Stimulated activated CD8-positive, alpha-beta memory T cell treated with anti-CD3 and anti-CD28 coated beads, Interleukin-4, amount 100 ng/mL, for 24 hours (primary cell): ENCODE data around the gene PLCB4.
"Not testable (repeated sequence)": the region's sequence is repeated elsewhere in the genome, so short reads cannot be mapped to it uniquely, and the experiment has no call there.

ENCODE experiments used
- DNase-seq: peaks from one replicate; pipeline ENCODE4 v3.0.0-alpha.2; 2020; ENCODE audit warnings: low read depth

Gene PLCB4

DNA sequence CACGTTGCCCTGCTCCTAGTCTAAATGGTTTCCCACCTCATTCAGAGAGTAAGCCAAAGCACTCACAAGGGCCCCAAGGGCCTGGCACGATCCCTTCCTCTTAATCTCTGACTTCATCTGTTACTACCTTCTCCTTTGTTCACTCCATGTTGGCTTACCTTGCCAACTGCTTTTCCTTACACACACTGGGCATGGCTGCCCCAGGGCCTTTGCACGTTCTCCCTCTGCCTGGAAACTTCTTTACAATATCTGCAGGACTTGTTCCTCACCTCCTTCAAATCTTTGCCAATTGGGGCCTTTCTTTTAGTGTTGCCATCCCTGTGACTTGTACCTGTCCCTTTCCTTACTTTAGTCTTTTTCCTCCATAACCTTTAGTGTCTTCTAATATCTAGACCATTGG, 73.9 kb downstream of the PLCB4 start:
- no peak for DNase-seq

DNA sequence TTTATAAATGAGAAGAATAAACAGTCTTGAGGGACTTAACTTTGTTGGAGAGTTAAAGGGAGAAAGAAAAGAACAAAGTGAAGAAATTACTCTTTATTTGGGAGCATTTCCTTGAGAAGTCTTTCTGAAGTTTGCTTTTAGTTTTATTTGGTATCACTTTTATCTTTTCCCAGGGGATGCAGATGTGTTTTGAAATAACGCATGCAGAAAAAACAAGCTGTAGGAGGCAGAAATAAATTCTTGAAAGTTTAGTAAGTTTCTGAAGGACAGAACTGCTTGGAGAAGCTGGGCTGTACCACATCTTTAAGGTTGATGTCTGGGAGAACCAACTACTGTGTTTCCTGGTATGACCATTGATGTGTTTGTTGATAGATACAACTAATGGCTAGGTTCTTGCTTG, 75.0 kb downstream of the PLCB4 start:
- no peak for DNase-seq

DNA sequence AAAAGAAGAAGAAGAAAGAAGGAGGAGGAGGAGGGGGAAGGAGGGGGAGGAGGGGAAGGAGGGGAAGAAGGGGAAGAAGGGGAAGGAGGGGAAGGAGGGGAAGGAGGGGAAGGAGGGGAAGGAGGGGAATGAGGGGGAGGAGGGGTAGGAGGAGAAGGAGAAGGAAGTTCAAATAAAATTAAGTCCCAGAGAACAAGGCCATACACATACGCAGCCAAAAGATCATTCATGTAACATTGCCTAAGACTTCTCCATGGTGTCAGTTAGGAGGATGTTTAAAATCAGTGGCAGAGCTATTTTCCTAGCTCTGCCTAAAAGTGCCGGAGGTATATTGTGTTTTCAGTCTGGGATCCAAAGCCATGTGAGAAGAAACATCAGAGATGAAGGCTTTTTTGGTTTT, 75.8 kb downstream of the PLCB4 start:
- no peak for DNase-seq

DNA sequence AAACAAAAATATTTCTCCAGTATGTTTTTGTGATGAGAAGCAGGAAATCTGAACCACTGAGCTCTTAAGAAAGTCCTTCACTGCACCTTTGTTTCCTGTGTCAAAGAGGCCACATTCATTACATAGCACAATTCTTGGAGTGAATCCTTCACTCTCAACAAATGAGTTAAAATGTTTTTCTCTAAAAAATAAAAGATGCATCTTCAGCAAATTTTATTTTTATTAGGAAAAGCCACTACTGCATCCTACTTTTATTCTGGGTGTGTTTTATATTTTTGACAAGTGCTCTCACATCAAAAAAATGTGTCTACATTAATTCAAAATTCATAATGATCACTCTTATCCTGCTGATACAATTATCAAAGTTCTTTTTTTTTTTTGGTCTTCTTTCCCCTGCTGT, 76.3 kb downstream of the PLCB4 start:
- no peak for DNase-seq

DNA sequence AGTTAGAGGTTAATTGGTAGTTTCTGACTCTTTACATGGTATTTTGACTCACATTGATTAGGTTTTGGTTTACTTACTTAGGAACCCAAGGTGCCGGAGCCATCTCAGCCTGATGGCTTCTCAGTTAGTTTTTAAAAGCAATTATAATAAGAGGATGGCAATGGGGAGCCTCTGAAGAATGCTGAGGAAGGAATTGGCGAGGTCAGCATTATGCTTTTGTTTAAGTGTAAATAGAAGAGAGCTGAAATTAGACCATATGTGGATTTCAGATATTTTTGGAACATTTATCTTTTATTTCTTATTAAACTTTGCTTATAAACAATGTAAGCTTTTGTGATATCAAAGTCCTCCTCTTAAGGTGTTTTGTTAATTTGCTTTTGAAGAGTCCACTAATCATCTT, 77.8 kb downstream of the PLCB4 start:
- no peak for DNase-seq

DNA sequence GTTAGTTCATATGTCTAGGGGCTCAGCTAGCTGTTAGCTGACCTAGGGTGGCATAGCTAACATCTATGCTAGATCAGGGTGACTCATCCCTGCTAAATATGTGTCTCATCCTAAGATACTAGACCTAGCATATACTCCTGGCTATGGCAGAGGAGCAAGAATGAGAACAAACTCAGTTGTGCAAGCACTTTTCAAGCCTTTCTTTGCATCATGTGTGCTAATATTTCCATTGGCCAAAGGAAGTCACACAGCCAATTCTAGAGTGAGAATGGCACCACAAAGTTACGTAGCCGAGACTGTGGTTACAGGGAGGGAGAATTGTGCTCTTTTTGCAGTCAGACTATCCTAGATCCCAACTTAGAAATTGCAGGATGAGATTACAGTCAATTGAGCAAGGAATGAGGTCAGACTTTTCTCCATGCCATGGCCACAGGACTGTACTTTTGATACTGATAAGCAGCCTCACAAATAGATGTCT, 78.7 kb downstream of the PLCB4 start:
- no peak for DNase-seq

DNA sequence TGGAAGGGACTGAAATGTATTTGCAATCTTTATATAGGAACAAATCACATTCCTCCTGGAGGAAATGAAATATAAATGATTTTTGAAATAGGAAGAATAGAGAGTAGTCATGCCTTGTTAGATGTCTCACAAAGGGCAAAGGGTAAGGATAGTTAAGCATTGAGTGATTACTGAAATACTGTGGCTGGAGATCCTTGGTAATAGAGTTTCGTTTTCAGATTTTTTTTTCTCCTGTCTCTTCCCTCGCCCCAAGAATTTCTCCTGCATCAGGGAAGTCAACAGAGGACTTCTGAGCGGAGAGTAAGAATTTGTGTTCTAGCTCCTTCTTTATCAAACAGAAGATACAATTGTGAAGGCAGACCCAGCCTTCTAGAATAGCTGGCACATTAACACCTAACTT, 79.4 kb downstream of the PLCB4 start:
- no peak for DNase-seq

DNA sequence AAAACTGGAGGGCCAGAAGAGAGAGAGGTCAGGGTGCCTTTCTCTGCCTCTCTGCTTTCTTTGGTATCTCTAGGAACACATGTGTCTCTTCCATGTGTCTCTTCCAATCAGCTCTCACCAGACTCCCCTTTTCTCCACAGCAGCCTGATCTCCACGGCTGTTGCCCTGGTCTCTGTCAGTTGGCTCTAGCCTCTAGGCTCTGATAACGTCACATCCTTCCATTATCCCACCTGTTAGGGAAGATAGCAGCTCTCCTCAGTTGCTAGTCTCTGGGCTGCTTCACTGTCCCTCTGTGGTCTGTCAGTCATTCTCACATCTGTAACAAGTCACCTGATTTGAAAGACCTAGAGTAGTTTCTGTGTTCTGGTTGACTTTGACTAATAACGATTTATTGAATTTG, 80.2 kb downstream of the PLCB4 start:
- no peak for DNase-seq

DNA sequence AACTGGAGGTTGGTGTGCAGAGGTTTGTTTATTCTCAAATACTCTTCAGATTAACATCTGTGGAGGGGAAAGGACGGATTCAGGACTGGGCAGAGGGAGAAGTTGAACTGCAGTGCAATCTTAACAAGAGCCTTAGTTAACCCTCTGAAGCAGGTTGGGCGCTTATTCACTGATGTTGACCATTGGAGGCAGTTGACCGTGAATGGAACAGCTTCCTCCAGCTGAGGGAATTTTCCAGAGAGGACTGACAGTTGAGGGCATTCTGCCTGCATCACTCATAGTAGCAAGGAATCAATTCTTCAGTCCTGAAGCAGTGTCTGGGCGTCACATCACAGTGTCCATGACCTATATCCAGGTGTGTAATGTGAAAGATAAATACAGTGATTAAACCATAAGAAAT, 80.9 kb downstream of the PLCB4 start:
- DNase-seq: no peak

DNA sequence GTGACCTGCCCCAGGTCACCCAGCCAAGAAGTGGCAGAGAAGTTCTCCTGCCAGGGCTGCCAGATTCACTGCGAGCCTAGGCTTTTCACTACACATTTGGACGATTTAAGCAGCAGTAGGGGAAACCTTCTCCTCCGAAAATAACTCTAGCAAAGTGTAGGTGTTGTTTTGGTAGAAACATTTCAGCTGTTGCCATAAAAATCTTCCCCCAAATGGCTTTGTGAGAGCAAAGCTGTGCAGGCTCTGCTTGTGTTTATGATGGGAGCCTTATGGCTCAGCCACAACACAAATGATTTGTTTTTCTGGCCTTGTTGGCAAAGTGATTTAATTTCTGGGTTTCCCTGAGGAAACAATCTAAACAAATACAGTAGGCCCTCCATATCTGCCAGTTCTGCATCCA, 81.8 kb downstream of the PLCB4 start:
- DNase-seq: no peak

DNA sequence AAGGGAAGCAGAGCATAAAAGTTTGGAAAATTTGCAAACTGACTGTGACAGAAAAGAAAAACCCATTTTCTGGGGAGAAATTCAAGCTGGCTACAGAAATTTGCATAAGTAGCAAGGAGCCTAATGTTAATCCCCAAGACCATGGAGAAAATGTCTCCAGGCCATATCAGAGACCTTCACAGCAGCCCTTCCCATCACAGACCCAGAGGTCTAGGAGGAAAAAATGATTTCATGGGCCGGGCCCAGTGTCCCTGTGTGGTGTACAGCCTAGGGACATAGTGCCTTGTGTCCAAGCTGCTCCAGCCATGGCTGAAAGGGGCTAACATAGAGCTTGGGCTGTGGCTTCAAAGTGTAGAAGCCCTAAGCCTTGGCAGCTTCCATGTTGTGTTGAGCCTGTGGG, 83.3 kb downstream of the PLCB4 start:
- not testable (repeated sequence) for DNase-seq

DNA sequence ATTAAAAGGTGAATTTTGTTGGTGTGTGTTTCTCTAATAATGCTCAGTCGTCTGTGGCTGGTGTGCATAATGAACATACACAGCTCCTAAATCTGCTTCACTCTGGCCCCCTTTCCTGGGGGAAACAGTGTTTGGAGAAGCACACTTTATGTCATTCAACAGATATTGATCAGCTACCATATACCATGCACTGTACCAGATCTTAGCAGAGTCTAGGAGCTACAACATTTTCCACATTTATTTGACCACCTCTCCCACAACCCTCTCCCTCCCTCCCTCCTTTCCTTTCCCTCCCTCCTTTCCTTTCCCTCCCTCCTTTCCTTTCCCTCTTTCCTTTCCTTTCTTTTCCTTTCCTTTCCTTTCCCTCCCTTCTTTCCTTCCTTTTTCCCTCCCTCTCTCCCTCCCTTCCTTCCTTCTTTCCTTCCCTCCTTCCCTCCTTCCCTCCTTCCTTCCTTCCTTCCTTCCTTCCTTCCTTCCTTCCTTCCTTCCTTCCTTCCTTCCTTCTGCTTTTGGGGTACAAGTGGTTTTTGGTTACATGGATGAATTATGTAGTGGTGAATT, 85.7 kb downstream of the PLCB4 start:
- no peak for DNase-seq

DNA sequence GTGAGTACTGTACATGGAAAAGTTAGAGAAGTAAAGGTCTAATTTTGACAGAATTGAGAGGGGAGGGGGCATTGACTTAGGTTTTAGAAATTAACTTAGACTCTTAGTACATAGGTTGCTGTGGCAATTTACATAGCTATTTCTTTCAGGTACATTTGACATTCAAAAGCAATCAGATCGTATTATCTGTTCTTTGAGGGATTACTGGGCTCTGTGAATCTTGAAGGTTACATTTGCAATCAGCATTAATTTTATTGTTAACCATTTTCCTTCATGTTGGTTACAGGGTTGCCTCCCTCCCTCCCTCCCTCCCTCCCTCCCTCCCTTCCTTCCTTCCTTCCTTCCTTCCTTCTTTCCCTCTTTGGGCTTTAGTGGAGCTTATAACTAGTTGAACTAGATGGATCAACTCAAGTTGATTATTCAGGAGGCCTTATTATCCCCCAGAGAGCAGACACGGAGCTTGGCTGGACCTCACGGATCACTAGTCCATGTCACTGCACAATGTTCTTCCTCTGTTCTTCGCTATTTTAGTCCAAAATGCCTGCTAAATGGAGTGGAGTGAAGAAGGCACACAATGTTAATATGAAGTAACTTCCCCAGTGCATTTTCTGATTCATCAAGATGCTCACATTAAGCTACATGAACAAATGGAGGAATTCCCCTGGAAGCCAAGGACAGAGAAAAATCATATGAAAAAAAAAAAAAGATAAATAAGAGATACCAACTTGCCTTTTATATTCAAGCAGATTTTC, 87.8 kb downstream of the PLCB4 start:
- DNase-seq: no peak

DNA sequence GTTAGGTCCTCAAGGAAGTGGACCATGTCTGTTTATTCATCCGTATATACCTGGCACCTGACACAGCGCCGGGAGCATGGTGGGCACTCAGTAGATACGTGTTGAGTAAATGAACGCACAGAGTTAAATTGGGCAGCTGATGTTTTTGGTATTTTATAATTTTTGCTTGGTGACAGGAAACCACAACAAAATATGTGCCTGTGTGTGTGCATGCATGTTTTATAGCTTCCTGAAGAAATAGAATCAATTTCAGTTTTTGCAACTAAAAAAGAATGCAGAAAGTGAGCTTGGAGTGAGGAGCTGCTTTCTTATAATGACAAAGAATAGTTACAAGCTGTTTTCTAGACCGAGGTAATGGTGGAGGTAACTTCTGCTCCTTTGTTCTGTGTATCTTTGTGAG, 91.4 kb downstream of the PLCB4 start:
- DNase-seq: no peak

DNA sequence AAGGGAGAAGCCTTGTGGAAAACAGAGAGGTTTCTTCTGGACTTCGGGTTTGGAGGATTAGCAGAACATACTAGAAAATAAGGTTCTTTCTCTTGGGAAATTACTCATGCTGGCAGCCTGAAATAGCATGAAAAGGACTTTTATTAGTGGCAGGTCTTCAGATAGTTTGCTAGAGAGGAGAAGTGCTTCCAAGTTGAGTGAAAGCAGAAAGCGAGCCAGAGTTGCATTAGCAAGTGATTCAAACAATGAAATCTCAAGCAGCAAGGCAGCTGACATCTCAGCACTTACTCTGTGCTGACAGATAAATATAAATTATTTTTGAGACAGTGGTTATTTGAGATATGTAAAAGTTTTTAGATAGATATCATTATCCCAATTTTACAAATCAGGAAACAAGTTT, 91.9 kb downstream of the PLCB4 start:
- DNase-seq: no peak

DNA sequence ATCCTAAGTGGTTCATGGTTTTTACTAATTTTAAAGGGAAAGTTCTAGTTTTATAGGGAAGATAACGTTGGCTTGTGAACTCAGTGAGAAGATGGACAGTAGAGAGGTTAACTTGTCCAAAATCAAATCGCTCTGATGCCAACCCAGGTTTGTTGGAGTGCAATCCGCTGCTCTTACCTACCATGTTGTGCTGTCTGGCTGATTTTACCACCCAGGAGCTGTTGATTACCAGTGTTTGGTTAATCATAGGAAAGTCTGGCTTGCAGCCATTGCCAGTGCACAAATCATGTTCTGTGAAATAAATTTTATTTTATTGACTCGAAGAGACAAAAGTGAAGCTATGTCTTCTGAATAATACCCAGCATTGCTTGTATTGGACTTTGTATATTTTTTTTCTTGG, 92.4 kb downstream of the PLCB4 start:
- DNase-seq: no peak

DNA sequence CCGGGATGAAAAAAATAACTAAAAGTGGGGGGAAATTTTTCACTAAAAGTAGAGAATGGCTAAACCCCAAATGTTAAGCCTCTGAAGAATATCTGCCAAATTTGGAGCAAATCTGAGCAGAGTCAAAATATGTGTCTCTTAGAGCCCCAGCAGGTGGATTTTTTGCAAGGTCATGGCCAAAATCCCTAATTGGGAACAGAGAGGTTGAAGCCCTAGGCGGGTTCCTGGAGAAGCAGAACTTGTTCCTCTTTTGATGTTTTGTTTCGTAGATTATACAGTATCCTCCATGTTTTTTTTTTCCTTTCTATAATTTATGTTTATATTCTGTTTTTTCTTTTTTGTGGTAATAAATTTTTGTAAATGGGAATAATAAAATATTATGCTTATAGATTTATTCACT, 94.4 kb downstream of the PLCB4 start:
- no peak for DNase-seq

DNA sequence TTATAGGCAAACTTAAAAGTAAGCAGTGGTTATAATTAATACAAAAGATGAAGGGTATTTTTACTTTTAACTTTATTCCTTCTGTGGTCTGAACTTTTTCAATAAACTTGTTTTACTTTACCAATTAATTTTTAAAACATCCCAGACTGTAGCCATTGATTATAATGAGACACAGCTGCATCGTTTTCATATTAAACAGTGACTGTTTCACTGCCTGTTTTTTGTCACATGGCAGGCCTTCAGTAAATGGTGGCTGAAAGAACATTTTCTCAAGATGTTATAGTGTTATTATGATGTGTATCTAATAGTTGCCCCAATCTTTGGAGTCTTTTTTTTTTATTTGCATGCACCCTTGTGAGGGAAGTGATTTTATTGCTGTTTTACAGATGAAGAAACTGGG, 95.1 kb downstream of the PLCB4 start:
- DNase-seq: no peak

DNA sequence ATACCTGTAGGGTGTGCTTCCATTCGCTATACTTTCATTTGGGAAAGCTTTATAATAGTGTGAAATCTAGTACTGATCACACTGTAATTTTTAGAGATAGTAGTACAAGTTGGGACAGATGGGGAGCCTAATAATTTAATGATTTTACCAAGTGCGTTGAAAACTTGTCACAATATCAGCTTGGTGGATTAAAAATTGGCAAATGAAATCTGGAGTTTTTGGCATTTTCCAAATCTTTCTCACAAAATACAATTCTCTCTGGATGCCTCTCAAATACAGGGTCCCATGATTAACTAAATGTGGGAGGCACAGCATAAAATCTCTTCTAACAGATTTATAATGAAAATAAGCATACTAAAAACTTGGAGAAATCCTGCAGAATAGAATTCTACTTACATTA, 96.4 kb downstream of the PLCB4 start:
- no peak for DNase-seq

DNA sequence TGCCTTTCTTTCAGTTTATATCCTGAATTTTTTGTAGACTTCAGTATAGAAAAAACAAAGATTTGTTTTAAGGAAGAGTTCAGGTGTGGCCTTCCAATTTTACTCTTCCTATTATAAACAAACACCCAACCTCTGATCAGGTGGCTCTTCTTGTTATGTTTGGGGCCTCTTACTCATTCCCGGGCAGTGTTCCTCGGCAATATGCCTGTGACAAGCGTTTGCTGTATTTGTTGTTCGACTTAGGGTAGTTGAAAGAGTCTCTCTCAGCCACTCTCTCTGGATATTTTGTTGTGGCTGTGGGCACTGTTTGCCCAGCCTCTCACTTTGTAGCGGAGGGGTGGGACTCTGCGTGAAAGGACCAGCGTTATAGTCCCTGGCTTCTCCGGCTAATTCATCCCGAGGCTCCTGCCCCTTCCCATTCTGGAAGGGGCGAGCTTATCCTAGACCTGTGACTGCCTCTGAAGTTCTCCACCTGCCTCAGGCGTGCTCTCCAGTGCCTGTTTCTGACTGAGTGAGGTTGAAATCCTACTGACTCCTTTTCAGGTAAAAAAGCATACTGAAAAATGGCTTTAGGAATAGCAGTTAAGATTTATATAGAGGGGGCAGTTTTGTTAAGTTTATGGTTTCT, 97.4 kb downstream of the PLCB4 start:
- no peak for DNase-seq

DNA sequence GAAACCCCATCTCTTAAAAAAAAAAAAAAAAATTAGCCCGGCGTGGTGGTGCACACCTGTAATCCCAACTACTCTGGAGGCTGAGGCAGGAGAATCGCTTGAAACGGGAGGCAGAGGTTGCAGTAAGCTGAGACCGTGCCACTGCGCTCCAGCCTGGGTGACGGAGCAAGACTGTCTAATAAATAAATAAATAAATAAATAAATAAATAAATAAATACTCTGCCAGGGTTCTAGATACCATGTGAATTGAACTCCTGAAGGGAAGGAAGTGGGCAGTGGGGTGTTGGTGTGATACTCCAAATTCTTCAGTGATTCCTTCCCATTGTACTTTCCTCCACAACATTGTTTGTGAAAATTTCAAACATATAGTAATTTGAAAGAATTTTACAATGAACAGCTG, 100.5 kb downstream of the PLCB4 start:
- no peak for DNase-seq

DNA sequence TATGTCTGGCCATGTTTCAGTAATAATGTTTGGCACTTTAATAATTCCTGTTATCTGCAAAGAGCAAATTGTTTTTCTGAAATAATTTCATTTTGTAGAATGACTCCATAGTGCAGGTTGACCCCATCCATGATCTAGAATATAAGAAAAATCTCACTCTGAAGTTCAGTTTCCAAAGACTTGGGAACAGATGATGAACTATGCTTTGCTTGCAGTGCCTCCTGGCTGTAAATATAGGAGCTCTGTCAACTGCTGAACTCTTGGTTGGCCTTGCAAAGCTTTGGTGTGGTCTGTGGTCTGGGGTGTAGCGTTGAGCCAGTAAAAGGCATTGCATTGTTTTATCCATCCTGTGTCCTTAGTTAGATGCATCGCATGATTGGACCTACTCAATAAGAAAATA, 104.0 kb downstream of the PLCB4 start:
- DNase-seq: no peak

DNA sequence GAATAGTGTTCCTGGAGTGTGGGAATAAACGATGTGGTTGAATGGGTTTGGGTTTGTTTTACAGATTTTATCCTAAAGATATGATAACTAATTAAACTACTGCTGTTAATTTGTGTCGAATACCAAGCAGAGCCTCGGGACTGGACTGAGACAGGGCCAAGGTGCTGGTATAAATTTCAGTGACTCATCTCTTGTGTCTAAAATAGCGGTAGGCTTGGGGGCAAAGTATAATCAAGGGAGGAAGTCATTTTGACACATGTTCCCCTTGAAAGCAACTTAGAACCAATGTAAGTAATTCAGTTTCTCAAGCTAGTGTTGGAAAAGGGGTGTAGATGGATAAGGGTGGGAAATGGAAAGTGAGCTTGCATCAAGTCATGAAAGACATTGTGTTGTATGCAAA, 108.4 kb downstream of the PLCB4 start:
- DNase-seq: no peak
